B cell (primary cell): ENCODE data around the gene RRM2. TPM values are rescaled to one million over a fixed set of nuclear protein-coding genes. Genes with fewer than 3 reads are reported as not detected.
A peak's percentile ranks its signal among the peaks of the same experiment; 100 is the strongest.

Source experiments
- ATAC-seq: fragments of 200-7000 bp; cut with Tn5 transposase; one replicate; pipeline ENCODE4 v1.10.0; 2021; ENCODE audit warnings: low read depth, mild to moderate bottlenecking, moderate number of reproducible peaks, moderate library complexity
- CTCF ChIA-PET: fragments of 350-600 bp; sonication (Branson Sonifier 250); formaldehyde crosslinking; loops from one replicate; lab custom pipeline; 2021; ENCODE audit warnings: antibody characterized with exemption, inconsistent platforms; lab: Charles Lee
- POLR2A ChIA-PET: fragments of 350-600 bp; sonication (Branson Sonifier 250); formaldehyde crosslinking; loops from one replicate; lab custom pipeline; 2021; ENCODE audit warnings: antibody characterized with exemption; lab: Charles Lee
- DNase-seq: peaks from one replicate; pipeline ENCODE4 v3.0.0; 2013
- H2AFZ ChIP-seq: 2 replicates; pipeline ENCODE4 v1.6.1; 2012; ENCODE audit warnings: mild to moderate bottlenecking, low read depth, low read length; ENCODE audit not compliant: insufficient read depth, poor library complexity, severe bottlenecking
- H3K27ac ChIP-seq, 2 donors: 1 replicate in 1 of 2; 2 replicates in 1 of 2; pipeline ENCODE4 v1.5.1; 2012 to 2013; ENCODE audit warnings: low read length in 2 of 2, mild to moderate bottlenecking in 2 of 2, moderate library complexity in 1 of 2
- H3K27me3 ChIP-seq, 4 experiments: fragments of 200-600 bp in 1 of 4; sonication (generic) in 1 of 4; replicated peaks in 1 of 4; 1 replicate in 2 of 4; 2 replicates in 2 of 4; pipeline versions ENCODE4 v1.6.1 to v1.7.0; 2013 to 2016; ENCODE audit warnings: low read length in 3 of 4, mild to moderate bottlenecking in 2 of 4, mixed read lengths in 1 of 4, moderate library complexity in 1 of 4; ENCODE audit not compliant: insufficient read depth in 4 of 4, control insufficient read depth in 3 of 4; ENCODE audit errors: control extremely low read depth in 1 of 4
- H3K36me3 ChIP-seq, 2 experiments: replicated peaks in 1 of 2; 1 replicate in 1 of 2; 2 replicates in 1 of 2; pipeline versions ENCODE4 v1.6.1 to v1.7.1; 2013; ENCODE audit warnings: low read length in 1 of 2; ENCODE audit not compliant: insufficient read depth in 2 of 2, control insufficient read depth in 1 of 2; ENCODE audit errors: control extremely low read depth in 1 of 2, extremely low read depth in 1 of 2
- H3K4me1 ChIP-seq, 2 donors: fragments of 200-600 bp in 1 of 2; sonication (generic) in 1 of 2; 1 replicate in 1 of 2; 2 replicates in 1 of 2; pipeline versions ENCODE4 v1.5.1 to v1.6.1; 2013 to 2017; ENCODE audit warnings: low read length in 2 of 2; ENCODE audit not compliant: control insufficient read depth in 2 of 2, insufficient read depth in 2 of 2
- H3K4me2 ChIP-seq: replicated peaks from 2 replicates; pipeline ENCODE3; 2012; ENCODE audit warnings: mild to moderate bottlenecking, low read depth, low read length; ENCODE audit not compliant: poor library complexity, severe bottlenecking
- H3K4me3 ChIP-seq, 5 experiments: fragments of 200-600 bp in 1 of 5; sonication (generic) in 1 of 5; 1 replicate in 3 of 5; 2 replicates in 2 of 5; pipeline versions ENCODE4 v1.5.1 to v1.7.0; 2011 to 2016; ENCODE audit warnings: low read length in 4 of 5, mild to moderate bottlenecking in 4 of 5, low read depth in 2 of 5, control low read depth in 1 of 5, moderate library complexity in 1 of 5; ENCODE audit not compliant: insufficient read depth in 1 of 5; ENCODE audit errors: control extremely low read depth in 1 of 5, extremely low read depth in 1 of 5
- H3K79me2 ChIP-seq: fragments of 200-600 bp; sonication (generic); one replicate; pipeline ENCODE4 v1.6.0; 2016; ENCODE audit warnings: low read length; ENCODE audit not compliant: control insufficient read depth, insufficient read depth
- H3K9ac ChIP-seq: fragments of 200-600 bp; sonication (generic); 2 replicates; pipeline ENCODE4 v1.6.1; 2017; ENCODE audit warnings: mild to moderate bottlenecking, low read length, moderate library complexity
- H3K9me3 ChIP-seq, 3 donors: one replicate each; pipeline versions ENCODE4 v1.6.1 to v1.7.1; 2013; ENCODE audit warnings: low read length in 2 of 3; ENCODE audit not compliant: control insufficient read depth in 2 of 3, insufficient read depth in 1 of 3; ENCODE audit errors: control extremely low read depth in 1 of 3
- H4K20me1 ChIP-seq: 2 replicates; pipeline ENCODE4 v1.6.0; 2012; ENCODE audit warnings: mild to moderate bottlenecking, low read length; ENCODE audit not compliant: insufficient read depth, control insufficient read depth, poor library complexity, severe bottlenecking
- H3K27ac Mint-ChIP-seq: one replicate; pipeline ENCODE4 v1.8.0; 2021; ENCODE audit warnings: mixed read lengths
- H3K27me3 Mint-ChIP-seq: one replicate; pipeline ENCODE4 v1.8.0; 2021; ENCODE audit warnings: mixed read lengths
- H3K4me1 Mint-ChIP-seq: one replicate; pipeline ENCODE4 v1.8.0; 2021; ENCODE audit warnings: mixed read lengths
- H3K4me3 Mint-ChIP-seq: one replicate; pipeline ENCODE4 v1.8.0; 2021; ENCODE audit warnings: mixed read lengths
- H3K9me3 Mint-ChIP-seq: one replicate; pipeline ENCODE4 v1.8.0; 2022; ENCODE audit warnings: mixed read lengths; ENCODE audit not compliant: insufficient read depth
- CTCF ChIP-seq: fragments of 200-600 bp; IDR thresholded peaks from one replicate; pipeline ENCODE4 v1.8.0; 2022; ENCODE audit warnings: antibody characterized with exemption, mild to moderate bottlenecking
- EZH2 ChIP-seq: IDR thresholded peaks from 2 replicates; pipeline ENCODE4 v1.6.1; 2012; ENCODE audit warnings: borderline replicate concordance, low read depth, mild to moderate bottlenecking, moderate library complexity, low read length; ENCODE audit not compliant: insufficient read depth, poor library complexity, severe bottlenecking
- WGBS: methylation state at CpG from one replicate; pipeline ENCODE4 v1.1.5; 2013; ENCODE audit warnings: missing lambda C conversion rate; ENCODE audit not compliant: insufficient coverage; 5-methylcytosine and 5-hydroxymethylcytosine counted together
- intact Hi-C: fragments of 100-400 bp; cut with micrococcal nuclease; formaldehyde crosslinking; loops from one replicate; pipeline ENCODE4 v1.10.0; 2022
- polyA plus RNA-seq: library from polyadenylated mRNA; depleted of rRNA; stranded (reverse); fragments of >200 nt; gene quantifications from 2 replicates; pipeline ENCODE4 v1.2.3, GENCODE V29; 2012
- total RNA-seq, 2 donors: library from RNA; stranded (reverse); fragments of 120-200 nt in 1 of 2; gene quantifications; 1 replicate in 1 of 2; 2 replicates in 1 of 2; pipeline versions ENCODE4 v1.2.3 to v1.2.4, GENCODE V29; 2013 to 2022

Gene RRM2
- total and polyA plus RNA-seq, 2 donors (not counting 1 experiment from before 2014, with no cell fraction given) = 1.2 to 3.3 TPM

- peaks cover 17 to 30% of the 10 kb centered on the region in 2 donors for H3K4me1 ChIP-seq
- no peak for TF ChIP-seq CTCF
- TF ChIP-seq EZH2 = peak; percentile 97
- no peaks in the 10 kb centered on the region for H3K36me3 ChIP-seq
- no peak overlapping the region for H3K27ac ChIP-seq
- Mint-ChIP-seq H3K27ac (no peak overlapping the region), H3K4me3 (peak overlapping the region; percentile 80), H3K4me1 (peaks cover 13% of the 10 kb centered on the region), H3K27me3 (peaks cover 77% of the 10 kb centered on the region), H3K9me3 (no peaks in the 10 kb centered on the region)
- H4K20me1 ChIP-seq = no peaks in the 10 kb centered on the region
- peak overlapping the region; percentile 47 for H3K9ac ChIP-seq
- ATAC-seq = peak; percentile 13
- H3K4me3 ChIP-seq = peak overlapping the region in 3 of 5 experiments; percentile 20 to 56 (median 29)
- H2AFZ ChIP-seq = peak overlapping the region; percentile 49
- DNase-seq = peak; percentile 54
- WGBS = 2% methylated on average over 35 of the region's 45 CpGs
- H3K79me2 ChIP-seq = no peaks in the 10 kb centered on the region
- CTCF ChIA-PET = interaction anchor here (1.0 kb wide), 1 partner anchor 96 kb away, joined by 3 read pairs; no protein-coding TSS in a partner anchor
- H3K9me3 ChIP-seq = peaks cover 0 to 4% (median 1%) of the 10 kb centered on the region in 3 donors
- peaks cover 0 to 83% (median 52%) of the 10 kb centered on the region in 4 experiments for H3K27me3 ChIP-seq
- H3K4me2 ChIP-seq = peak overlapping the region; percentile 91
- POLR2A ChIA-PET = interaction anchor here (1.0 kb wide), 1 partner anchor 355 kb away, joined by 3 read pairs; no protein-coding TSS in a partner anchor
- intact Hi-C loops = no loop called here
Observed at GRCh38 chr2:10080536-10081304, 41.8 kb upstream of the RRM2 start.

GRCh38 chr2:10083046-10083445 is 39.5 kb upstream of the RRM2 start:
- ATAC-seq (no peak), DNase-seq (no peak)
- Histone ChIP-seq H3K4me1 (peaks cover 17 to 28% of the 10 kb centered on the region in 2 donors), H3K27me3 (peaks cover 0 to 63% (median 39%) of the 10 kb centered on the region in 4 experiments), H3K9ac (no peak overlapping the region), H3K36me3 (no peaks in the 10 kb centered on the region), H3K27ac (no peak overlapping the region), H3K9me3 (peaks cover 0 to 4% (median 1%) of the 10 kb centered on the region in 3 donors), H3K4me3 (no peak overlapping the region), H3K79me2 (no peaks in the 10 kb centered on the region), H2AFZ (no peak overlapping the region), H4K20me1 (no peaks in the 10 kb centered on the region), H3K4me2 (no peak overlapping the region)
- Mint-ChIP-seq H3K27me3 (peaks cover 64% of the 10 kb centered on the region), H3K9me3 (no peaks in the 10 kb centered on the region), H3K27ac (no peak overlapping the region), H3K4me3 (no peak overlapping the region), H3K4me1 (peaks cover 13% of the 10 kb centered on the region)
- ChIA-PET POLR2A (interaction anchor here (1.0 kb wide), 1 partner anchor 10 kb away, joined by 4 read pairs; no protein-coding TSS in a partner anchor), CTCF (interaction anchor here (0.9 to 2.7 kb wide), 6 partner anchors 10 to 352 kb away, joined by 3 to 23 read pairs (median 6); no protein-coding TSS in a partner anchor)
- TF ChIP-seq EZH2 = no peak
- TF ChIP-seq CTCF = no peak
- 71% methylated on average over 4 of the region's 5 CpGs for WGBS
- intact Hi-C loops = no loop called here
